A673 (cell line): Measurements from ENCODE around the gene STARD13. TPM values are rescaled to one million over a fixed set of nuclear protein-coding genes. Genes with fewer than 3 reads are reported as not detected.

ENCODE experiments used
- BruUV-seq: library from RNA; stranded (reverse); fragments of 400-500 nt; replicated peaks from 2 replicates; lab custom pipeline; 2021; lab: Mats Ljungman, UMichigan
- CTCF ChIA-PET: fragments of 300-600 bp; sonication (Branson Sonifier 250); formaldehyde crosslinking; loops from one replicate; lab custom pipeline; 2022; ENCODE audit warnings: antibody characterized with exemption; lab: Charles Lee
- POLR2A ChIA-PET: fragments of 300-600 bp; sonication (Branson Sonifier 250); formaldehyde crosslinking; loops from one replicate; lab custom pipeline; 2022; ENCODE audit warnings: antibody characterized with exemption; ENCODE audit not compliant: low non-redundant PET; lab: Charles Lee
- DNase-seq: peaks from one replicate; pipeline ENCODE4 v3.0.0-alpha.2; 2015; ENCODE audit warnings: low spot score
- H3K27ac ChIP-seq: fragments of 200-600 bp; sonication (generic); 2 replicates; pipeline ENCODE4 v1.5.1; 2016; ENCODE audit warnings: mixed run types, low read depth, mild to moderate bottlenecking, mixed read lengths, antibody characterized with exemption, low read length; ENCODE audit not compliant: poor library complexity, severe bottlenecking
- H3K27me3 ChIP-seq: fragments of 200-600 bp; sonication (generic); replicated peaks from 2 replicates; pipeline ENCODE4 v1.6.1; 2017; ENCODE audit warnings: mixed run types, low read depth, mild to moderate bottlenecking, mixed read lengths, antibody characterized with exemption, low read length; ENCODE audit not compliant: insufficient read depth, poor library complexity
- H3K36me3 ChIP-seq: fragments of 200-600 bp; sonication (generic); 2 replicates; pipeline ENCODE4 v1.6.1; 2016; ENCODE audit warnings: mixed run types, mild to moderate bottlenecking, mixed read lengths, antibody characterized with exemption, low read length; ENCODE audit not compliant: insufficient read depth, poor library complexity, severe bottlenecking
- H3K4me1 ChIP-seq: fragments of 200-600 bp; sonication (generic); 2 replicates; pipeline ENCODE4 v1.6.1; 2017; ENCODE audit warnings: mixed run types, mild to moderate bottlenecking, mixed read lengths, antibody characterized with exemption, low read length; ENCODE audit not compliant: insufficient read depth, poor library complexity, severe bottlenecking
- H3K4me3 ChIP-seq: fragments of 200-600 bp; sonication (generic); 2 replicates; pipeline ENCODE4 v1.5.1; 2016; ENCODE audit warnings: low read depth, mixed run types, mild to moderate bottlenecking, mixed read lengths, low read length; ENCODE audit not compliant: poor library complexity, severe bottlenecking
- H3K9me3 ChIP-seq: fragments of 200-600 bp; sonication (generic); 2 replicates; pipeline ENCODE4 v1.6.1; 2016; ENCODE audit warnings: mixed run types, low read depth, mild to moderate bottlenecking, mixed read lengths, antibody characterized with exemption, low read length; ENCODE audit not compliant: poor library complexity, severe bottlenecking
- CTCF ChIP-seq: fragments of 300-800, 200-600 bp; sonication (generic); conservative IDR thresholded peaks from 2 replicates; pipeline ENCODE4 v1.5.1; 2017; ENCODE audit warnings: low read depth, mild to moderate bottlenecking, antibody characterized with exemption, low read length, moderate library complexity, mixed read lengths
- EZH2 ChIP-seq: fragments of 200-600 bp; sonication (generic); IDR thresholded peaks from 2 replicates; pipeline ENCODE4 v1.6.1; 2017; ENCODE audit warnings: borderline replicate concordance, low read depth, mild to moderate bottlenecking, mixed read lengths, antibody characterized with exemption, low read length; ENCODE audit not compliant: poor library complexity, severe bottlenecking
- intact Hi-C: fragments of 100-400 bp; cut with micrococcal nuclease; formaldehyde crosslinking; loops from one replicate; pipeline ENCODE4 v1.10.0; 2022; ENCODE audit not compliant: unreplicated experiment
- total RNA-seq: library from RNA; stranded (reverse); gene quantifications from 2 replicates; pipeline ENCODE4 v1.2.3, GENCODE V29; 2021

Gene STARD13
- total RNA-seq, 1 experiment from 2014 or later, result 45.7 TPM

GRCh38 chr13:33174491-33174890, 111.1 kb downstream of the STARD13 start:
- CTCF ChIA-PET, result no interaction called here
- no TSS peak for BruUV-seq
- DNase-seq, result no peak

GRCh38 chr13:33172911-33173310, 112.6 kb downstream of the STARD13 start:
- Histone ChIP-seq H3K36me3 (peaks cover 11% of the 10 kb centered on the region), H3K27ac (peak overlapping the region; percentile 62), H3K4me3 (no peak overlapping the region), H3K4me1 (peaks cover 87% of the 10 kb centered on the region), H3K27me3 (no peaks in the 10 kb centered on the region), H3K9me3 (no peaks in the 10 kb centered on the region)
- intact Hi-C loops, result loop anchor here (10.0 kb wide), 1 partner anchor 588 kb away; the partner anchor contains the start of gene PDS5B
- ChIA-PET CTCF (no interaction called here), POLR2A (no interaction called here)
- no peak for DNase-seq
- BruUV-seq, result no TSS peak
- no peak for TF ChIP-seq CTCF
- no peak for TF ChIP-seq EZH2

More at GRCh38 chr13:33174491-33174890, 111.1 kb downstream of the STARD13 start:
- Histone ChIP-seq H3K9me3 (no peaks in the 10 kb centered on the region), H3K4me1 (peaks cover 88% of the 10 kb centered on the region), H3K36me3 (peaks cover 11% of the 10 kb centered on the region), H3K27me3 (no peaks in the 10 kb centered on the region), H3K27ac (peak overlapping the region; percentile 96), H3K4me3 (no peak overlapping the region)
- POLR2A ChIA-PET, result no interaction called here
- no peak for TF ChIP-seq EZH2
- no peak for TF ChIP-seq CTCF
- intact Hi-C loops, result loop anchor here (10.0 kb wide), 1 partner anchor 590 kb away; the partner anchor contains the start of gene PDS5B

GRCh38 chr13:33172400-33172799, 113.2 kb downstream of the STARD13 start:
- ChIA-PET CTCF (no interaction called here), POLR2A (no interaction called here)
- H3K4me3 ChIP-seq, result no peak overlapping the region
- peak overlapping the region; percentile 62 for H3K27ac ChIP-seq
- no TSS peak for BruUV-seq
- intact Hi-C loops, result loop anchor here (10.0 kb wide), 1 partner anchor 588 kb away; the partner anchor contains the start of gene PDS5B
- TF ChIP-seq EZH2 (no peak), CTCF (no peak)
- H3K4me1 ChIP-seq, result peaks cover 86% of the 10 kb centered on the region
- peaks cover 14% of the 10 kb centered on the region for H3K36me3 ChIP-seq
- no peaks in the 10 kb centered on the region for H3K9me3 ChIP-seq
- no peak for DNase-seq
- H3K27me3 ChIP-seq, result no peaks in the 10 kb centered on the region
